Activated gamma-delta T cell treated with anti-CD3 and anti-CD28 coated beads, Interleukin-2, amount 50 U/mL, for 16 hours (primary cell): Measurements from ENCODE around the gene NKD1.

Experiments used
- DNase-seq: peaks from one replicate; pipeline ENCODE4 v3.0.0-alpha.2; 2020; ENCODE audit warnings: low read depth

Gene NKD1

GRCh38 chr16:50631249-50631984 lies 83.2 kb downstream of the NKD1 start:
- DNase-seq = no peak

GRCh38 chr16:50631985-50632576 lies 83.9 kb downstream of the NKD1 start:
- no peak for DNase-seq

GRCh38 chr16:50632927-50633800 lies 85.0 kb downstream of the NKD1 start:
- DNase-seq = no peak

- no peak for DNase-seq
Observed at GRCh38 chr16:50634090-50634489, 85.9 kb downstream of the NKD1 start.

- DNase-seq = no peak
Observed at GRCh38 chr16:50634947-50635346, 86.8 kb downstream of the NKD1 start.

- DNase-seq = no peak
Observed at GRCh38 chr16:50635505-50636392, 87.6 kb downstream of the NKD1 start.

GRCh38 chr16:50636753-50637374 lies 88.7 kb downstream of the NKD1 start:
- no peak for DNase-seq

- DNase-seq = no peak
Observed at GRCh38 chr16:50637716-50638602, 89.8 kb downstream of the NKD1 start.

- DNase-seq = no peak
Observed at GRCh38 chr16:50638816-50639670, 90.8 kb downstream of the NKD1 start.

- DNase-seq = no peak
Observed at GRCh38 chr16:50640391-50640790, 92.2 kb downstream of the NKD1 start.

GRCh38 chr16:50640919-50641817 lies 93.0 kb downstream of the NKD1 start:
- no peak for DNase-seq

GRCh38 chr16:50641818-50642187 lies 93.6 kb downstream of the NKD1 start:
- DNase-seq = no peak

GRCh38 chr16:50642349-50642748 lies 94.2 kb downstream of the NKD1 start:
- DNase-seq = no peak

- no peak for DNase-seq
Observed at GRCh38 chr16:50643192-50643591, 95.0 kb downstream of the NKD1 start.

- no peak for DNase-seq
Observed at GRCh38 chr16:50644245-50644644, 96.0 kb downstream of the NKD1 start.

- DNase-seq = no peak
Observed at GRCh38 chr16:50644729-50645128, 96.5 kb downstream of the NKD1 start.

- no peak for DNase-seq
Observed at GRCh38 chr16:50645563-50646220, 97.5 kb downstream of the NKD1 start.

- DNase-seq = no peak
Observed at GRCh38 chr16:50646345-50646744, 98.1 kb downstream of the NKD1 start.
